Spleen (tissue), 7 donors: Measurements from ENCODE around the gene AP4M1.

Experiments used
- CTCF ChIP-seq, 11 experiments: fragments of 200-600 bp in 7 of 11; fragments of 450-650 bp in 4 of 11; sonication (generic) in 4 of 11; IDR thresholded peaks in 8 of 11; conservative IDR thresholded peaks in 3 of 11; 1 replicate in 7 of 11; 2 replicates in 4 of 11; pipeline versions ENCODE4 v1.4.0 to v1.8.0; 2016 to 2021; ENCODE audit warnings: antibody characterized with exemption in 11 of 11, inconsistent platforms in 4 of 11, mild to moderate bottlenecking in 1 of 11
- POLR2A ChIP-seq, 3 donors: fragments of 450-650 bp; IDR thresholded peaks; one replicate each; pipeline ENCODE4 v1.5.1; 2017; ENCODE audit warnings: antibody characterized with exemption in 3 of 3, mild to moderate bottlenecking in 1 of 3
- POLR2AphosphoS5 ChIP-seq, 3 donors: sonication (generic); formaldehyde crosslinking; IDR thresholded peaks; one replicate each; pipeline ENCODE4 v1.5.1; 2017; ENCODE audit warnings: antibody characterized with exemption in 3 of 3
- donor health status: DM: no; HTN: no; CAD: no; lungs with moderate emphysema.
- donor health status: DM: no; HTN: no; CAD: no.
- donor health status: DM: no; HTN: no; CAD: no.

GRCh38 chr7:100057006-100057405 lies 44.4 kb upstream of the AP4M1 start:
- TF ChIP-seq CTCF (IDR thresholded peaks at IDR 0.05 in 8 of 11, conservative IDR thresholded peaks at IDR 0.05 in 3 of 11) = no peak
- TF ChIP-seq POLR2AphosphoS5 (IDR thresholded peaks at IDR 0.05) = no peak
- TF ChIP-seq POLR2A (IDR thresholded peaks at IDR 0.05) = no peak
